Spleen (tissue), 7 donors: ENCODE data around the gene CNTNAP2.

Source experiments
- POLR2A ChIP-seq, 3 donors: fragments of 450-650 bp; IDR thresholded peaks; one replicate each; pipeline ENCODE4 v1.5.1; 2017; ENCODE audit warnings: antibody characterized with exemption in 3 of 3, mild to moderate bottlenecking in 1 of 3
- TF ChIP-seq, protein P1 (sequence below), 11 experiments: fragments of 200-600 bp in 7 of 11; fragments of 450-650 bp in 4 of 11; sonication (generic) in 4 of 11; IDR thresholded peaks in 8 of 11; conservative IDR thresholded peaks in 3 of 11; 1 replicate in 7 of 11; 2 replicates in 4 of 11; pipeline versions ENCODE4 v1.4.0 to v1.8.0; 2016 to 2021; ENCODE audit warnings: antibody characterized with exemption in 11 of 11, inconsistent platforms in 4 of 11, mild to moderate bottlenecking in 1 of 11
- donor health status: DM: no; HTN: no; CAD: no; lungs with moderate emphysema.
- donor health status: DM: no; HTN: no; CAD: no.
- donor health status: DM: no; HTN: no; CAD: no.

GRCh38 chr7:147014286-147014955 is 897.8 kb downstream of the CNTNAP2 start:
- TF ChIP-seq, protein P1, sequence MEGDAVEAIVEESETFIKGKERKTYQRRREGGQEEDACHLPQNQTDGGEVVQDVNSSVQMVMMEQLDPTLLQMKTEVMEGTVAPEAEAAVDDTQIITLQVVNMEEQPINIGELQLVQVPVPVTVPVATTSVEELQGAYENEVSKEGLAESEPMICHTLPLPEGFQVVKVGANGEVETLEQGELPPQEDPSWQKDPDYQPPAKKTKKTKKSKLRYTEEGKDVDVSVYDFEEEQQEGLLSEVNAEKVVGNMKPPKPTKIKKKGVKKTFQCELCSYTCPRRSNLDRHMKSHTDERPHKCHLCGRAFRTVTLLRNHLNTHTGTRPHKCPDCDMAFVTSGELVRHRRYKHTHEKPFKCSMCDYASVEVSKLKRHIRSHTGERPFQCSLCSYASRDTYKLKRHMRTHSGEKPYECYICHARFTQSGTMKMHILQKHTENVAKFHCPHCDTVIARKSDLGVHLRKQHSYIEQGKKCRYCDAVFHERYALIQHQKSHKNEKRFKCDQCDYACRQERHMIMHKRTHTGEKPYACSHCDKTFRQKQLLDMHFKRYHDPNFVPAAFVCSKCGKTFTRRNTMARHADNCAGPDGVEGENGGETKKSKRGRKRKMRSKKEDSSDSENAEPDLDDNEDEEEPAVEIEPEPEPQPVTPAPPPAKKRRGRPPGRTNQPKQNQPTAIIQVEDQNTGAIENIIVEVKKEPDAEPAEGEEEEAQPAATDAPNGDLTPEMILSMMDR (IDR thresholded peaks at IDR 0.05 in 8 of 11, conservative IDR thresholded peaks at IDR 0.05 in 3 of 11): no peak
- TF ChIP-seq POLR2A (IDR thresholded peaks at IDR 0.05): no peak
